NCI-H1092 (cell line): ENCODE data around the gene GOLIM4.
"Not testable (repeated sequence)": the region's sequence is repeated elsewhere in the genome, so short reads cannot be mapped to it uniquely, and the experiment has no call there.

Experiments used
- DNase-seq: peaks from one replicate; lab custom pipeline; 2025; lab: John Stamatoyannopoulos, UW

Gene GOLIM4, protein sequence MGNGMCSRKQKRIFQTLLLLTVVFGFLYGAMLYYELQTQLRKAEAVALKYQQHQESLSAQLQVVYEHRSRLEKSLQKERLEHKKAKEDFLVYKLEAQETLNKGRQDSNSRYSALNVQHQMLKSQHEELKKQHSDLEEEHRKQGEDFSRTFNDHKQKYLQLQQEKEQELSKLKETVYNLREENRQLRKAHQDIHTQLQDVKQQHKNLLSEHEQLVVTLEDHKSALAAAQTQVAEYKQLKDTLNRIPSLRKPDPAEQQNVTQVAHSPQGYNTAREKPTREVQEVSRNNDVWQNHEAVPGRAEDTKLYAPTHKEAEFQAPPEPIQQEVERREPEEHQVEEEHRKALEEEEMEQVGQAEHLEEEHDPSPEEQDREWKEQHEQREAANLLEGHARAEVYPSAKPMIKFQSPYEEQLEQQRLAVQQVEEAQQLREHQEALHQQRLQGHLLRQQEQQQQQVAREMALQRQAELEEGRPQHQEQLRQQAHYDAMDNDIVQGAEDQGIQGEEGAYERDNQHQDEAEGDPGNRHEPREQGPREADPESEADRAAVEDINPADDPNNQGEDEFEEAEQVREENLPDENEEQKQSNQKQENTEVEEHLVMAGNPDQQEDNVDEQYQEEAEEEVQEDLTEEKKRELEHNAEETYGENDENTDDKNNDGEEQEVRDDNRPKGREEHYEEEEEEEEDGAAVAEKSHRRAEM

GRCh38 chr3:168095611-168096209, at the start of gene GOLIM4:
GOLIM4 (minus strand) TSS chr3:168095924; CDS start chr3:168095285, 639 bp downstream.
- DNase-seq = peak; percentile 91

- DNase-seq = no peak
These were observed 45.8 kb upstream of the GOLIM4 start for GRCh38 chr3:168141405-168141998.

DNA sequence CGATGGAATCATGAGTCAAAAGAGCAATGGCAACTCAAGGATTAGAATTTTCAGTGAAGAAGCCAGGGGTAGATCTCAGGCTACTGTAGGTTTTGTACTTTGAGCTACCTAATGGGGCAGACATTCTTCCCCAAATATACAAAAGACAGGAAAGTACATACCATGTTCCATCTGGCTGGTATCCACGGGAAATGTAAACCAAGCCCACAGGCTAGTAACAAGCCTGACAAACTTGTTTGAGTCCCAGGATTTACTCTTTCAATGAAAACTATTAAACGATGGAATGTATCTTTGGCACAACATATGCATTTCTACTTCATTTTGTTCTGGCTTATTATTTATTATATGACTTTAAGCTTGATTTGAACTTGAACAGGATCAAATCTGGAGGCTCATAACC, 44.2 kb upstream of the GOLIM4 start:
- no peak for DNase-seq

DNA sequence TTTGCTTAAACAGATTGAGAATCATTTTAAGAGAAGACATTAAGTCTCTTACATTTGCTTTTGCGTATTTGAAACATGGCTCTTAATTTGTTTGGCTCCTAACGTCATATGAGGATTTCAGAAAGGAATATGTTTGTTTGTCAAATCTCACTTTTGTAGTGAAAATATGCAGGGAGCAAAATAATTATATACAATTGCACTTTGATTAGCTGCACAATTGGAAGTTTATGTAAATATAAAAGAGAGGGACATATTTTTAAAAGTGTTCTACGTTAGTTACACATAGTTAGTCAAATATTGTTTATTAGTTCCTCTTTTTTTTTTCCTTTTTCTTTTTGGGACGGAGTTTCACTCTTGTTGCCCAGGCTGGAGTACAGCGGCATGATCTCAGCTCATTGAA, 42.7 kb upstream of the GOLIM4 start:
- DNase-seq = no peak

DNA sequence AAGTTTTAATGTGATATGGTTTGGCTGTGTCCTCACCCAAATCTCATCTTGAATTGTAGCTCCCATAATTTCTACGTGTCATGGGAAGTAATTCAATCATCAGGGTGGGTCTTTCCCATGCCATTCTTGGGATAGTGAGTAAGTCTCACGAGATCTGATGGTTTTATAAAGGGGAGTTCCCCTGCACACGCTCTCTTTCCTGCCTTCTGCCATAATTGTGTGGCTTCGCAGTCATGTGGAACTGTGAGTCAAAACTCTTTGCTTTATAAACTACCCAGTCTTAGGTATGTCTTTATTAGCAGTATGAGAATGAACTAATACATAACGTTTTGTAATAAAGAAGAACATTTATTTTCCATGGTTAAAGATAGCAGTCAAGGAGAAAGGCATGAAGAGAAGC, 39.2 kb upstream of the GOLIM4 start:
- DNase-seq = no peak

- DNase-seq = not testable (repeated sequence)
These were observed 34.5 kb upstream of the GOLIM4 start for GRCh38 chr3:168130250-168130649.

GRCh38 chr3:168128463-168128862, 32.7 kb upstream of the GOLIM4 start:
- not testable (repeated sequence) for DNase-seq

DNA sequence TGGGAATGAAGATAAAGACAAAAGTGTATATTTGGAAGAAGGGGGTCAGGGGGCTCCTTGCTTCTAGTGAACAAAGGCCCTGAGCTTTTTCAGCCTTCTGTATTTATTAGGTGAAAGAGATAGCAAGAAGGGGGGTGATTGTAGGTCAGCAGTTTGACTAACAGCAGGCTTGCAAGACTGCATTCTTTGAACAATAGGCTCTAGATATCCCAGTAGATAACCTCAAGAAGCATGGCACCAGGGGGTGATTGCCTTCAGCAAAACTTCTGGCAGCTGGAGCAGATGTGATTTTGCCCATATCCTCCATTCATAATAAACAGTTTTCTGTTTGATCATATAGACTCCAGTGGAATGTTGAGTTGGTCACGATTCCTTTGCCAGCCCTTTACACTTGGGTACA, 31.7 kb upstream of the GOLIM4 start:
- no peak for DNase-seq

- DNase-seq = no peak
These were observed 29.1 kb upstream of the GOLIM4 start for GRCh38 chr3:168124791-168125190.

- no peak for DNase-seq
These were observed 28.6 kb upstream of the GOLIM4 start for GRCh38 chr3:168124291-168124690.

- DNase-seq = no peak
These were observed 27.8 kb upstream of the GOLIM4 start for GRCh38 chr3:168123201-168124176.

GRCh38 chr3:168121184-168122017, 25.7 kb upstream of the GOLIM4 start:
- no peak for DNase-seq

DNA sequence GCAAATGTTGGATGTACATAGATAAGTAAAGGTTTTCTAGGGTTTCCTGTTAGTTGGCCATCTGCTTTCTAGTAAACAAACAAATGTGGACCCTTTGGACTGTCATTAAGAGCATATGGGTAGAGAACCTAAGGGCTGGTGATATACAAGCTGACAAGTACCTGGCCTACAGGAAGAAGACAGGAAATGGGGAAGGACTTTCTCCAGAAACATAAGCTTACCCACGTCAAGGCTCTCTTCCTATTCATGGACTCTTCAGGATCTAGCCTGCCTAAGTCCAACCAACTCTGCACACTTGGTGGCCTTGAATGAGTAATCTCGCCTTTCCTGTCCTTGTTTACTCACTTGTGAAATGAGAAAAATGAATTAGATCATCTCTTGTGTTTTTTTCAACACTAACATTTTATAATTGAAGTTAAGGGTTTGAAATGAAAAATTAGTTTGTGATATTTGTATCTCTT, 22.2 kb upstream of the GOLIM4 start:
- DNase-seq = no peak

DNA sequence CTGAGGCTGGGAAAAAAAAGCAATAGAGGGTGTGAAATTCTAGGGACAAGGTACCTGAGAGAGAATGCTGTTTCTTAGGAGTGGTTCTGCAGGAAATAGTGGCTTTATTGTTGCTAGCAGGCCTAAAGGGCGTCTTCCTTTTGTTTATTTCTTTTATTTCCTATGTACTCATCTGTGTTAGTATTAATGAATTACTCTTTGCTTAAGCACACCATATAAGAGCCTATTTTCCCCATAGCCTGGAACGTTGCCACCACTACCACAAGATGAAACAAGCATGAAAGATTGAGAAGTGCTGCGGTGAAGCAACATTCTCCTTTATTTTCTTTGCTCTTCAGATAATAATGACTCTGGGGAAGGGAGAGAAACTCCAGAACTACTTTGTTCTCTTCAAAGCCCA, 21.3 kb upstream of the GOLIM4 start:
- no peak for DNase-seq

DNA sequence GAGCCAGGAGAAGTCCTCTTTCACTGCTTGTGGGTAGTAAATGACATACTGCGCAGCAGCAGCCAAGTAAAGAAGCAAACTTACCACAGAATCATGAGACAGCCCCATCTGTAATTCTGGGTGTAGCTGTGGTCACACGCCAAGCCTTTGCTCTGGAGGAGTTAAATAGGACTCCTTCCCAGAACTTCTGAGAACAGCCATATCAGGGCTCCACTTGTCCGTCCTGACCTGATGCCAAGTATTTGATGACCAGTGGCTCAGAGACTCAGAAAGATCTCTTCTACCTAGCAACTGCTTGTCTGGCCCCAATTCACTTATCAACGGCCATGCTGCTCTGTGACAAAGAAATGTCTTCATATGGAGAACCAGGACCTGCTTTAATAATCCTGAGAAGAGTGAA, 20.6 kb upstream of the GOLIM4 start:
- DNase-seq = no peak

GRCh38 chr3:168113848-168114247, 18.1 kb upstream of the GOLIM4 start:
- no peak for DNase-seq

DNA sequence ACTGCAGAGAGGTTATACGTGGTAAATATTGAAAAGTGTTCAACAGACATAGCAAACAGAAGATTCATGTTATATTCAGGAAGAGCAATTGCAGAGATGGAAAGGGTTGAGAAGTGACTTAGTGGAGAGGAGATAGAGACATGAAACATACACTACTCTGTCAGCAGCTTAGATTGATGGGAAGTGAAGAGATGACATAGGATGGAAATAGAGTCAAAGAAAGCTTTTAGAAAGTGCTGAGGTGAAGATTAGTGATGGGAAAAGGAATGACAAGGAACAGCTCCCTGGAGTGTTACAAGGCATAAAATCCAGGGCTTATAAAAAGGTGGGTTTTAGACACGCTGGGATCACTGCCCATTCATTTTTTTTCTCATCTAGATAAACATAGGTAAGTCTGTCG, 17.2 kb upstream of the GOLIM4 start:
- no peak for DNase-seq

DNA sequence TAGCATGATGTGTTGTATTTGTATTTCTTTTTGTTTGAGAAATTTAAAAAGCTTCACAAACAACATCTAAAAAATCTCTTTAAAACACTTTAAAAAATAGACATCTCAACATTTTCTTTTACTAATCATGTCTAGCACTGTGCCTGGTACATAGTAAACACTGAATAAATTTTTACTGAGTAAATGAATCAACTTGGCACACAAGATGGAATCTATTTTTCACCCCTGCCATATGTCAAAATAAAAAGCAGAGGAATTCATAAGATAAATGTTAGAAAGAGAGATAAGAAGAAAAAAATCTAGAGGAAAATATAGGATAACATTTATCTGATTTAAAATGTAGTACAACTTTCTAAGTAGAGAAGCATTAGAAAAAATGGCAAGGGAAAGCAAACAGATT, 8.6 kb upstream of the GOLIM4 start:
- no peak for DNase-seq

DNA sequence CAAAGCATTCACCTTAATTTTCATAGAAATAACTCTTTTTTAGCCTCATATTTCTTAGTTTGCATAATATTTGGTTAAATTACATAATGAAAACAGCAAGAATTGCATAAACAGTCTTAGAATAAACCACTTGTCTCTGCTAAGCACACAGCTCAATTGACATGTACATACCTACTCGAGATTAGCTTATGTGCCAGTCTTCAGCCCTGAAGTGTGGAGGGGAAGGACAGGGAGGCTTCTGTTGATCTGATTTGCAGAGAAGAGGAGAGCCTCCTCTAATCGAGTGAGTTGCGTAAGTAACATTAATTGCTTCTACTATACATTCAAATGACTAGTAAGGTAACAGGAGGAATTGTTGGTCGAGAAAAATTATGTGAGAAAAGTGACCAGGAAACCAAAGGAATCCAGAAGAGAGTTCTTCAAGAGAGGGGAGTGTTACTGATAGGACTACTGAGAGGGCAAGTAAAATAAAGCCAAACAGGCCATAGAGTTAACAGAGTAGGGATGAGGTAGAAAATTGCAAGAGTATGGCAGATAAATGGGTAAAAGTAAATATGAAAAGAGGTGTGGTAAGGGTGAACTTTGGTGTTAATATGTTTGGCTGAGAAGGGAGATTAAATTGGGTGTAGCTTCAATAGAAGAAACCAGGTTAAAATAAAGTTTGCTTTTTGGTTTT, 7.1 kb upstream of the GOLIM4 start:
- DNase-seq = no peak
